Activated CD8-positive, alpha-beta memory T cell treated with anti-CD3 and anti-CD28 coated beads for 1 hour (primary cell): Measurements from ENCODE around the gene FAM133A.

Experiments used
- DNase-seq, 2 donors: peaks; one replicate each; pipeline ENCODE4 v3.0.0-alpha.2; 2020; ENCODE audit warnings: low read depth in 1 of 2; ENCODE audit errors: extremely low read depth in 1 of 2

FAM133A gene

GRCh38 chrX:93673869-93674271 lies at the start of gene FAM133A:
Gene FAM133A (plus strand): TSS chrX:93674206. CDS start chrX:93709420, 35,214 bp downstream.
- no peak for DNase-seq

GRCh38 chrX:93637591-93637990 lies 36.4 kb upstream of the FAM133A start:
- DNase-seq = no peak

GRCh38 chrX:93649381-93649780 lies 24.6 kb upstream of the FAM133A start:
- no peak for DNase-seq

- no peak for DNase-seq
These were observed 13.4 kb upstream of the FAM133A start for GRCh38 chrX:93660575-93660974.

GRCh38 chrX:93673056-93673868 lies 744 bp upstream of the FAM133A start, which contains the start of gene NAP1L3:
Gene NAP1L3 (minus strand): TSS chrX:93673578. CDS start chrX:93673304, 274 bp downstream.
- peak; percentile 18 to 23 for DNase-seq

GRCh38 chrX:93695981-93696380 lies 22.0 kb downstream of the FAM133A start:
- no peak for DNase-seq

GRCh38 chrX:93703701-93704100 lies 29.7 kb downstream of the FAM133A start:
- no peak for DNase-seq

- no peak for DNase-seq
These were observed 37.1 kb downstream of the FAM133A start for GRCh38 chrX:93711076-93711475.

- DNase-seq = no peak
These were observed 67.8 kb downstream of the FAM133A start for GRCh38 chrX:93741811-93742210.

- no peak for DNase-seq
These were observed 86.2 kb downstream of the FAM133A start for GRCh38 chrX:93760163-93760562.
